GM18867 (cell line): ENCODE data around the gene NLRP1.

ENCODE experiments used
- ATAC-seq: cut with Tn5 transposase; IDR thresholded peaks from one replicate; pipeline ENCODE4 v1.9.1; 2021; ENCODE audit warnings: mild to moderate bottlenecking, moderate library complexity; ENCODE audit not compliant: unreplicated experiment

Gene NLRP1

DNA sequence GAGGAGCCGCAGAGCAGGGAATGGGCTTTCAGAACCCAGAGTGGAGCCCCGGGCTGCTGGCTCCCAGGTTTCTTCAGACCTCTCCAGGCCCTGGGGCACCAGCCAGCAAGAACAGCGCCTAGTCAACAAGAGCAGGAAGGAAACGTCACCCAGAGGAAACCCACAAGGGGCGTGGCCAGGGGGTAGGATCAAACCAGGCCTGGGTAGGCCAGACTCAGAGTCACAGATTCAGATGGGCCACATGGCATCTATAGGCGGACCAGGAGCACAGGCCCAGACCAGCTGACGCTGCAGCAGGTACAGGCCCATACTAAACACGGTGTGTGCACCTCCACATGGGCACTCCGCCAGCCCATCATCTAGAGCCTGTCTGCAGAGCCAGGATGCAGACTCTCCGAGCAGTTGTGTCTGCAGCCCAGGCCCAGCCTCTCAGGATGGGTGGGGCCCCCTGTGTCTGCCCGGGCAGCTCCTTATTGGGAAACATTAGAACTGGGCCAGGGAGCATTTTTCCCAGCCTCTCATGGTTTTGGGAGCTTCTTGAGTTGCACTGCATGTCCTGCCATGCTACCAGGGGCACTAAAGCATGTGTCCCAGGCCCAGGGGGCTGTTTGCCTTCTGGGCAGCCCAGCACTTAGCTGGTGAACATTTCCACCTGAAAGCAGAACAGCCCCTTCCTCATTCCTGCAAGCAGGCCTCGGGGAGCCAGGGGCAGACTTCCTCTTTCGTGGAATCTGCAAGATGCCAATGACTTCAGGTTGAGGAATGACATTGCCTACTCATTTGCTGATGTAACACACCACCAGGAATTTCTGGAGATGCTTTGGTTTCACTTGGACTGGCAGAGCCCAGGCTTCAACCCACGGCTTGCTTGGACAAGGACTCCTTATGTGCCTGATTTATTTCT is at the start of gene NLRP1:
TSS of gene NLRP1 (minus strand) at position 127 of the 904 bp plus-strand sequence. CDS start 552 bp downstream, outside the sequence.
- peak; percentile 86 for ATAC-seq

DNA sequence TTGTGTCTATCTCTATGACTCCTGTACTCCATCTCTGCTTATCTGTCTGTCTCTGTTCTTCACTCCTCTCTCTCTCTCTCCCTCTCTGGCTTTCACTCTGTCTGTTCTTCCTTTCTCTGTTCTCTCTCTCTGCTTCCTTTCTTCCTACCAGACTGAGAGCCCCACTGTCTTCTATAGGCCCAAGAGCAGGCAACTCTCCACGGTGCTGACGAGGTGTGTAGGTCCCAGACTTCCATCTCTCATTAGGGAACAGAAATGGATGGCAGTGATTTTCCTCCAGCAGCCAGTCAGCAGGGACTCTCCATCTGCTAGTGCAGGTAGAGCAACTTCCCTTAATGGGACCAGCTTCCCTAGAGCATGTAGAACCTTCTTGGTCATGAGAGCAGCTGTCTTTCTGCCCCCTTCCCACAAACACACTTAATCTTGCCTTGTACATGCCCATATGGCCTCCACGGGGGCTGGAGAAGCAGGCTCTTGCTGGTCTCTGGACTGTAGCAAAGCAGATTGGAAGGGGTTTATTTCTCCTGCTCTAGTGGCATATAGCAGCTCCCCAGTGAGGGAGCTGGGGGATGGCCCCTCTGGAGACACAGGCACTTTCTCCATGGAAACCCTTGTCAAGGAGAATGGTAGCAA is 47.8 kb upstream of the NLRP1 start:
- no peak for ATAC-seq

DNA sequence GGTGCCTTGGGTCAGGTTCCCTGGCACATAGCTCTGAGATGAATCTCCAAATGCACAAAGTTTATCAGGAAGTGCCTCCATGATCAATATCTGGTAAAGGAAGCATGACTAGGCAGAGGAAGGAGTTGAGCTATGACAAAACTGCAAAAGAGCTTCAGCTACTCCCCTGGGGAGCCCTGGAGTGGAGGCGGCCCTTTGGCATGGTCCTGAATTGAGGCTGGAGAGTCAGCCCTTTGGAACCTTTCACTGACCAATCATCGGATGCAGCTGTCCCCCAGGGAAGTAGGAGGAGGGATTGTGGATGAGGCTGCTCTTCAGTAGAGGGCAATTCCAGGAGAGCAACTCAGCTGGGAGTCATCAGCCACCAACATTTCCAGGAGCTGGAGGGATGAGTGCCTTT is 46.1 kb upstream of the NLRP1 start:
- no peak for ATAC-seq

DNA sequence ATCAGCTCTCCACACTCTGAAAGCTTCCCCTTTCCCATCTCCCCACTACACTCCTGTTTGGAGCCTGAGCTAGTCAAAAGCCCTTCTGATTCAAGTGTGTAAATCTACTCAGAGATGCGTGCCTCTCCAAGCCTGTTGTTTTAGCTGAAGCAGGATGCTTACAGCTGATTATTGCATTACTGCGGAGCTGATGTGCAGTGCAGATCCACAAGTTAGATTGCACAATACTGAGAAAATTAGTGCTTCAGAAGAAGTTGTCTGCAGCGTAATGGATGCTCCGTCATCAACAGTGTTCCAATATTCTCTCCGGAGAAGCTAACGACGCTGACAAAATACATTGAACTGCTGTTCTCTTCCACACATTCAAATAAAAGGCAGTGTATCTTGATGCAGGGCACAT is 44.8 kb upstream of the NLRP1 start:
- ATAC-seq = no peak

DNA sequence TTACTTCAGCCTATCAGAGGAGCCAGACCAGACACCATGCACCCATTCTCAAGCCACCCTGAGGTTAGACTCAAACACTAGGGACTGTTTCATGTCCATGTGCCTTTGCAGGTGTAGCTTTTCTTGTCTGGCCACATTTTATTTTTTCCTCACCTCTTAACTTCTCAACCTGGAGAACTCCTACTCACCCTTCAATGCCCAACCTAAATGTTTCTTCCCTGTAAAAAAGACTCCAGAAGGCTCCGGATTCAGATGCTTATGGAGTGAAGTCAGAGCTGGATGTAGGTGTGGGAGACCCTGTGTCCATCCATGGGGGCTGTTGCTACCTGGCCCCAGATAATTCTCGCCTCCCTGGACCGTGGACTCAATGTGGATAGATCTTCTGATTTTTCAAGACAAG is 44.0 kb upstream of the NLRP1 start:
- ATAC-seq = no peak

DNA sequence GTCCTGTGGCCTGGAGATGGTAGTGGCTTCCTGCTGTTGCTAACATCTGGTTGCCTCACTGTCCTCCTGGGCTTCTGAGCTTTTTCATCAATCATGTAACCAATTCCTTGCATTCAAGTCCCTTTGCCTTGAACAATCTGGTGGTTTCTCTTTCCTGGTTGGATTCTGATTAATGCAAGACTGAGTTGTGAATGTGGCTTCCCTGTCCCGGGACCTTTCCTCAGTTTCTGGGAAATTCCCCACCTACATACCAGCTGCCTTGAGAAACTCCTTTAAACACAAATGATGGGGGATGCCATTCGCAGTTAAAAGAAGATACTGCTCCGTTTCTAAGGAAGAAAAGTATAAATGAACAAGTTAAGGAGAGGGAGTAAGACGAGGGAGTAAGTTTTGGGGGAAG is 39.9 kb upstream of the NLRP1 start:
- ATAC-seq = no peak

DNA sequence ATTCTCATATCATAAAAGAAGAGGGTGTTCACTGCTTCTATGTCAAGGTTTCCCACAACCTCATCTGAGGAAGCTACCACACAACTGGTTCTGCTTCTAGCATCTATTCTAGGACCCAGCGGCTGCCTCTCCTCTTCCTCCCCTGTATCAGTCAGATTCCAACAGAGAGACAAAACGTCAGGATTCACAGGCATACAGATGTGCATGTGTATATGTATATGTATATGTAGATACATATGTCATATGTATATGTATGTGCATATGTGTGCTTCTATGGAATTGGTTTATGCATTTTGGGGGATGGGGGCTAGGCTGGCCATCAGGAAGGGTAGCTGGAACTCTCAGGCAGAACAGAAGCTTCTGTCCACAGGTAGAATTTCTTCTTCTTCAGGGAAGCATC is 37.4 kb upstream of the NLRP1 start:
- no peak for ATAC-seq

DNA sequence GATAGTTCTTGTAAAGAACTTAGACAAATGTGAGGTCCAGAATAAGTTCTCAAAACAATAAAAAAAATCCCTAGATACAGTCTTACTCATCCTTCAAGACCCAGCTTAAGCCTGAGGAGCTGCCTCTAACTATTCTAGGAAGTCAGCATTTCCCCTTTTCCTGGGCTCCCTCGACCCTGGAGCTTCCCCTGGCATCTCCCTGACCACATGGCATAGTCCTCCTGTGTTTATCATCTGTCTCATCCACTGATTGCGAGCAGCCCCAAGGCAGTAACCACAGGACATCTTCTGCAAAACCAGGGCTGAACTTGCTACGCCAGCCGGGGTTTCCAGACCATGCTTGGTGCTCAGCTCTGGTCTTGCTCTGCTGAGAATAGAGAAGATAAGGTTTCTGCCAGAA is 36.7 kb upstream of the NLRP1 start:
- ATAC-seq = no peak

DNA sequence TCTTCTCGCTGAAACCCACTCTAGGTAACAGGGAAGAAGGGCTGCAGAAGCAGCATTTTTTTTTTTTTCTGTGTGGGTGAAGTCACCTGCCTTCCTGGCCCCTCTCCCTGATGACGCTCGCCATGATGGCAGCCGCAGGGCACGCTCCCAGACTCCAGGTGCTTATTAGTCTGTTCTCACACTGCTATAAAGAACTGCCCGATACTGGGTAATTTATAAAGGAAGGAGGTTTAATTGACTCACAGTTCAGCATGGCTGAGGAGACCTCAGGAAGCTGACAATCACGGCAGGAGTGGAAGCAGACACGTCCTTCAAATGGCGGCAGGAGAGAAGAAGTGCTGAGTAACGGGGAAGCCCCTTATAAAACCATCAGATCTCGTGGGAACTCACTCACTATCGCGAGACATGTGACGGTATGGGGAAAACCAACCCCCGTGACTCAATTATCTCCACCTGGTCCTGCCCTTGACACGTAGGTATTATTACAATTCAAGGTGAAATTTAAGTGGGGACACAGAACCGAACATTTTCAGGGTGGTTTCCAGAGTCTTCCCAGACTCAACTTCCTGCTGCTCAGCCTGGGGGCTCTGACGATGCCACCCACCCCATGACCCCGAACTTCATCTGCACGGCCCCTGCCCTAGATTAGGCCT is 34.9 kb upstream of the NLRP1 start:
- no peak for ATAC-seq

DNA sequence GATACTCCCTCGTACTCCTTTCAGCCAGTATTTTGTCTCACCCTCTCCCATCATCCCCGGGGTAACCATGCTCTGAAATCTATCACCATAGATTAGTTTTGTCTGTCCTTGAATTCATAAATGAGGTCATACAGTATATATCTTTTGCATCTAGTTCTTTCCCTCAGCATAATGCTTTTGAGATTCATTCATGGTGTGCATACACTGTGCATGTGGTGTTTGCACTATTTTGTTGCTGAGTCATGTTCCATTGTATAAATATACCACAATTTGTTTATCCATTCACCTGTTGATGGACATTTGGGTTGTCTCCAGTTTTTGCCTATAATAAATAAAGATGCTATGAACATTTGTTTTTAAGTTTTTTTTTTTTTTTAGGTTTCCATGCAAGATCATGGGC is 34.2 kb upstream of the NLRP1 start:
- no peak for ATAC-seq

DNA sequence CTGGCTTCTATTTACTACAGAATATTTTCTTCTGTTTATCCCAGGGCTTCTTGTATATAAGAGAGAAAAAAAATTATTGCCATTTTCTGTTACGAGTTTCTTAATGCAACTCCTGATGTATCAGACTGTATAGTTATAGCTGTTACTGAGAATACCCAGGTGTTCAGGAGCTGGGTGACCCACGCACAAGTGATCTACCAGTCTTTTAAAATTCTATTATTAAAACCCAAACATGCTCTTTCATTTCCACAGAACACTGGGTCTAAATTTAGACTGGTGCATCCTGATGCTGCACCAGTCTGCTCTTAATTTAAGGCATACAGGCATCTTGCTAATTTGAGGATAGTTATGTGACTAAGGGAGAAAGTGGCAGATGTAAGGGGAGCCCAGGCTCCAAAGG is 31.2 kb upstream of the NLRP1 start:
- no peak for ATAC-seq

DNA sequence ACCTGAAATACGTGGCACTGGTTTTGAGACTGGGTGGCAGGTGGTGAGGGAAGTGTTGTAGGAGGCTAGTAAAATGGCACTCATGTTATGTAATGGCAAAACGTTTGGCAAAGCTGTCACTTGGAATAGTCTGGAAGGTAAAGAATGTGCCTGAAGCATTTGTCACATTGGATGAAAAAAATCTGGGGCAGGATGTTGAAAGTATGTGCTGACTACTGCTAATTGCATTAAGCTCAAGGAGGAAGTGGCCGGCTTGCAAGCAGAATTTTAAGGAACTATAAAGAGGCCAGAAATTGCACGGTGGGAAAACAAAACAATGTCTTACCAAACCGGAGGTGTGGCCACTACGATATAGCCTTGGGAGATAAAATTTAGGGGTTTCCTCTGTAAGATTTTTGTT is 26.6 kb upstream of the NLRP1 start:
- no peak for ATAC-seq

DNA sequence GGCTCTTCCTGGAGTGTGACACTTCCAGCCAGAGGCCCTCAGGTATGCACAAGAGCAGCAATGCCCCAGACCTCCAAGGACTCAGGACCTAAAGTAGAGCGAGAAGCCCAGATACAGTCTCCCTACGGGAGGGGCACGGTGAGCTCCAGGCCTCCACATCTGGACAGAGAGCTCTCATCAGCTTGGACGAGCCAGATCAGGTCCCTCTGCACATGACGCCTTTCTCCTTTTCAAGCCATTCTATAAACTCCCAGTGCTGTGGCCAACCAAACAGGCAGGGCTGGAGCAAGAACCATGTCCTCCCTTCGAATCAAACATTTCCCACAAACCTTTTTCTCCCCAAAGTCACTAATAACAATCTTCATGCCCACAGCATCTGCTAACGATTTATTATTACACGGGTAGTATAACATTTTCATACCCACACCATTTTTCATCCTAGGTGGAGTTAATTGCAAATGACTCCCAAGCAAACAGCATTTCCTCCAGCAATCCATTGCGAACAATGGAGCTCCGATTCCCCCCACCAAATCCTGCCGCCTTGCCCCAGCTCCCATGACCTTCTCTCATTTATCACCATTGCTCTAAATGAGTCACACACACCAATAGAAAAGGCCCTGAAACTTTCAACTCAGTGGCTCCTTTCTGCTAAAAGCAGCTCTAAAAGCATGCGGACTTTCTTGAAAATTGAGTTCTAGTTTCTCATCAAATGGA is 24.2 kb upstream of the NLRP1 start:
- ATAC-seq = no peak

DNA sequence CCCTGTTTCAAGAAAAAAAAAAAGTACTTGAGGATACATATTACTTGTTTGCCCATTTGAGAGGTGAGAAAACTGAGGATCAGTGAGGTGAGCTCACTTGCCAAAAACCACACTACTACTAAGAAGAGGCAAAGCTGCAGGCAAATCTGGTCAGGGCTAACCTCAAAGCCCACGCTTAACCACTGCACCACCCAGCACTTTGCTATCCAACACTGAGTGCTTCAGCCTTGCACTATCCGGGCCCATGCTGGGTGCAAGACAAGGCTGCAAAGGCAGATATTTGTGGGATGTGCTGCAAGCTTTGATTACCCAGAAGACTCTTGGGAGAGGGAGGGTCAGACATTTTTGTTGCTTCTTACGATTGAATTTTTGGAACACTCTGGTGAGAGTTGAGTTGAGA is 23.6 kb upstream of the NLRP1 start:
- ATAC-seq = no peak

DNA sequence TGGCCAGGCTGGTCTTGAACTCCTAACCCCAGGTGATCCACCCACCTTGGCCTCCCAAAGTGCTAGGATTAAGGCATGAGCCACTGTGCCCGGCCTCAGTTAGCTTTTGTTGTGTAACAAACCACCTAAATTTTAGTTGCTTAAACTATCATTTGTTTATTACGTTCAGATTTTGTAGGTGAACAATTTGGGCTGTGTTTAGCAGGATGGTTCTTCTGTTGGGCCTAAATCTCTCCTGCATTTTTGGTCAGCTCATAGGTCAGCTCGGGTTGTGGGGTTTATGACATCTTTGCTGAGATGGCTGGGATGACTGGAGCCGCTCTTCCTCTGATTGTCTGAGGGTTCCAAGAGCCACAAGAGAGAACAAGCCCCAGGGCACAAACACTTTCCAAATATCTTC is 21.1 kb upstream of the NLRP1 start:
- no peak for ATAC-seq

DNA sequence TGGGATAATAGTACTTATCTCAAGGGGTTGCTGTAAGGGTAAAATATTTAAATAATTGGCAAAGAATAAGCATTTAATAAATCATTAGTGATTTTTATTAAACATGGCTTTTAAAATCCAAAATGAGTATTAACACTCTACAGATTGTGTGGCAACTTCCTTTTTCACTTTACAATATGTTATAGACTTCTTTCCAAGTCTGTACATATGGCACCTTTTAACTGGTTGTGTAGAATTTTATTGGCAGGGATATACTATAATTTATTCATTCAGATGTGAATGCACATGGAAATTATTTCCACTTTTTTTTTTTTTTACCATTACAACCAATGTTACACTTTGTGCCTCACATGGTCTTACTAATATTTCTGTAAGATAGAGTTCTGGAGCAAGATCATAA is 15.7 kb upstream of the NLRP1 start:
- no peak for ATAC-seq

DNA sequence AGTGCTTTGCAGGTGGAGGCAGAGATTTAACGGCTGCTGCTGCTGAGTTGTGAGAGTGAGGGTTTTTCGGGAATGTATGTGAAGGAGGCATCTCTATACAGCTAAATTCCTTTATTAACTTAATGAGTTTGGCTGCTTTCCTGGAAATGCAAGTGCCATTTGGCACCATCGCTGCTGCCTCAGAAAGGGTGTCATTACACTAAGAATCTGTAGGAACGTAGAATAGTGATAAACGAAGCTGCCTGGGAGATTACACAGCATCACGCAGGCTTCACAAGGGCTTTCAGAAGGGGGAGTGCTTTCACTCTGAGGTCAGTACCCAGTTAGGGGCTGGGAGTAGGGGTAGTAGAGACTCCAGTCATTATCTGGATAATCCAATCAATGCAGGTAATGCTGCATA is 14.1 kb upstream of the NLRP1 start:
- ATAC-seq = no peak

DNA sequence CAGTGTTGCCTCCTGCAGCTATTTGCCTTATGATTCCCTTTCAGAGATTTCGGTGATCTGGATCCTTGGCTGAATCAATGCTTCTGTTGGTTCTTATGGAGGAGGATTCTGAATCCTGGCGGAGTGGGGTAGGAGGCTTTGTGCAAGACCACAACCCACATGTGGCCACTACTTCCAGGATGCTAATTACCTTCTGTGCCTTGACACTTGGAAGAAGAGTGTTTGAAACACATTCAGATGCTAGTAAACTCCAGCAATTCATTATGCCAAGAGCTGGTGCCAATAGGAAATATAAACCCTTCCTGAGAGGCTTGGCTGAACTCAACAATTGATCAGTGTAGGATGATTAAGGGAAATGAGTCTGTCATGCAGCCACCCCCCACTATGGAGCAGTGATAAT is 12.1 kb upstream of the NLRP1 start:
- no peak for ATAC-seq

DNA sequence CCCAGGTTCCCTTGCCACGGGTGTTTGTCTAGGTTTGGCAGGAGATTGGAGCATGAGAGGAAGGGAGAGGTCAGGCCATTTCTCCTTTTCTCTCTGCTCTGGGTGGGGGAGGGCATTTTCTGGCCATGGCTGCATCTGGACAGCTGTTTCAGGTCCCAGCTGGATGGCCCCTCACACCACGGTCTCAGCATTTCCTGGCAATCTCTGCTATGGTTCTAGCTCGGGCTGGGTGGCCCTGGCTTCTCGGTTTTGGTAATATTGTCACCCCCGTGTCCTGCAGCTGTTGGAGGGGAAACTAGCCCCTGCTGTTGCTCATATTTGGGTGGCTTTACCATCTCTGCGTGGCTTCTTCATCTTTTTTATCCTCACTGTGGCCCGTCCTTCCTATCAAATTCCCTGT is 11.5 kb upstream of the NLRP1 start:
- no peak for ATAC-seq

DNA sequence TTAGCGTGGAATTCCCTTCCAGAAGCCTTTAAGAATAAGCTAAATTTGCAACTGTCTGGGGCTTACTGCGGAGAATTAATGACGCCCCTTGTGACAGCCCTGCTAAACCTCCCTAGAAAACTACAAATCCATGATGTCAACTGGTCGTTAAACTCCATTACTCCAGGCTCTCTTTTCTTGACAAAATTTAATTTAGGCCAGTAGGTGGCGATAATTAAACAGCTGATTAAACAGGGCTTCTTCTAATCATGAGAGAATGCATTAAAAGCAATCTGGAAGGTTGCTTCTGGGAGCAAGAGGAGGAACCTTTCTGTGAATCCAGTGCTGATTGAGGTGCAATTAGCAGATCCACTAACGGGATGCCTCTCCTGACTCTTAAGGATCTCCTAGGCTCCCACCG is 8.1 kb upstream of the NLRP1 start:
- no peak for ATAC-seq

DNA sequence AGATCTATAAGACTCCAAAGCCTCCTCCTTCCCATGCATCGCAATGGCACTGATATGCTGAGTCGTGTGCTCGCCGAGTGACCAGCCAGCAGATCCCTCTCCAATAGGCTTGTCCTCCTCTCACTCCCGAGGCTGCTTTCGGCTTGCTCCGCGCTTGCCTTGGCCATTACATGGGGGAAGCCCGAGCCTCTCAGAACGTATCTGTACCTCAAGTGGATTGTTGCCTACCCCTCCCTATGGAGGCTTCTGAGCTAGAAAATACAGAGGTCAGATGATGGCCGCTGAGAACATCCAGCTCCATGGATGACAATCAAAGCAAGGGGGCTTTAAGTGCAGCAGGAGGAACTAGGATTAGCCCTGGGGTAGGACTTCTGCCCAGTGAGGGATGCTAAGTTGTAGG is 7.7 kb upstream of the NLRP1 start:
- ATAC-seq = no peak
